ENCODE data around the gene SNPH. TPM values are rescaled to one million over a fixed set of nuclear protein-coding genes. Genes with fewer than 3 reads are reported as not detected.

SNPH gene
- total RNA-seq, 1 experiment from 2014 or later = 5.4 TPM

DNA sequence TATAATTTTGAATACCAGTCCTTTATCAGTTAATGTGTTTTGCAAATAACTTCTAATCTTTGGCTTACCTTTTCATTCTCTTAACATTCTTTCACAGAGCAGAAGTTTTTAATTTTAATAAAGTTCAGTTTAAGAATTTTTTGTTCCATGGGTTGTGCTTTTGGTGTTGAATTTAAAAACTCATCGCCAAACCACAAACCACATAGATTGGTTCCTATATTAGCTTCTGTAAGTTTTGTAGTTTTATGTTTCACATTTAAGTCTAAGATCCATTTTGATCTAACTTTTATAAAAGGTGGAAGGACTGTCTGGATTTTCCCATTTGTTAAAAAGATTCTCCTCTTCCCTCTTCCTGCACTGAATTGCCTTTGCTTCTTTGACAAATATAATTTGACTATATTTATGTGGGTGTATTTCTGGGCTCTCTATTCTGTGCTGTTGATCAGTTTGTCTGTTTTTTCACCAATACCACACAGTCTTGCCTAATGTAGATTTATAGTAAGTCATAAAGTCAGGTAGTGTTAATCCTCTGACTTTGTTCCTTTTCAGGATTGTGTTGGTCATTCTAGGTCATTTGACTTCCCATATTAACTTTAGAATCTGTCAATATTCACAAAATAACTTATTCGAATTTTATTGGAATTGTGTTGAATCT is 80.3 kb downstream of the SNPH start:
- Histone ChIP-seq H3K36me3 (no peaks in the 10 kb centered on the region; the same call in 1 of the 2 replicates), H3K9me3 (replicated peaks) (0 out of 2 replicates have a peak, but pooled peaks cover 2% of the 10 kb centered on the region), H3K27me3 (replicated peaks) (no peaks in the 10 kb centered on the region), H3K4me1 (replicated peaks) (peaks cover 29% of the 10 kb centered on the region), H3K4me3 (no peak overlapping the region), H3K27ac (no peak overlapping the region)
- DNase-seq (ENCODE audit: low read depth in 1 of 2, low spot score in 2 of 2) = no peak

- Histone ChIP-seq H3K27ac (no peak overlapping the region), H3K9me3 (replicated peaks) (no peaks in the 10 kb centered on the region), H3K4me3 (no peak overlapping the region), H3K27me3 (replicated peaks) (no peaks in the 10 kb centered on the region), H3K4me1 (replicated peaks) (peaks cover 8% of the 10 kb centered on the region), H3K36me3 (peaks cover 22% of the 10 kb centered on the region)
- DNase-seq (ENCODE audit: low read depth in 1 of 2, low spot score in 2 of 2) = no peak
These were observed 87.9 kb downstream of the SNPH start for GRCh38 chr20:1353956-1354355.

DNA sequence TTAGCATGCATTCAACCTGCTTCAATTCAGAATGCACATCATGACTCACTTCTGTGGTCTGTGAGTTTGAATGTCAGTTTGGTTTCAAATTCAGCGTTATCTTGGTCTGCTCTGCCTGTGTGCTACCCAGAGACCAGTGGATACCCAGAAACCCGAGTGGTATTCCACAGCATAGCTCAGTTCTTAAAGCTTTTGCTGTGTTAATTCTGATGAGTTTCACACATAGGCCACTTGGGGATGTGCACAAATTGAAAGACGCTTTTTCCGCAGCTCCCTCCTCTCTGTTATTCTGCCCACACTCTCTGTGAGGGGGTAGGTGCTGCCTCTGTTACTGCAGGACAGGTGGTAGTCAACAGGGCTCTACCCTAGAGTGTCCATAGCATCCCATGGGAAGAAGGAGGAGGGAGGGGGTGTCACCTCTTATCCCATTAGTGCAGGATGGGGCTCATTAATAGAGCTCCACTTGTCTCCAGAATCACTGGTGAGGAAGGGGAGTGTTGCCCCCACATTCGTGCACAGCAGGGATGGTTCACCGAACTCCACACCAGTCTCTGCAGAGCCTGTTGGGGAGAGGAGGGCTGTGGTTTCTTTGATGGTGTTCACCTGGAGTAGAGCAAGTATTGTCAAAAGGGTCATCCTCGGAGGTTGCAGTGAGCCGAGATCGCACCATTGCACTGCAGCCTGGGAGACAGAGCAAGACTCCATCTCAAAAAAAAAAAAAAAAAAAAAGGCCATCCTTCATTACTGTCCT is 92.0 kb downstream of the SNPH start:
- peaks cover 8% of the 10 kb centered on the region for H3K4me1 ChIP-seq (replicated peaks)
- no peaks in the 10 kb centered on the region for H3K27me3 ChIP-seq (replicated peaks)
- no peak for DNase-seq (ENCODE audit: low read depth in 1 of 2, low spot score in 2 of 2)
- no peaks in the 10 kb centered on the region for H3K9me3 ChIP-seq (replicated peaks)
- no peak overlapping the region for H3K4me3 ChIP-seq
- no peak overlapping the region for H3K27ac ChIP-seq
- H3K36me3 ChIP-seq = peaks cover 40% of the 10 kb centered on the region

Other genes starting within 250 kb of the SNPH start
- 81.0 and 130 TPM in 2 replicates for gene PSMF1, start 147.7 kb upstream of the SNPH start, total RNA-seq (2014; rRNA removed; shearing (Covaris generic))
- gene TMEM74B, start 81.3 kb upstream of the SNPH start, total RNA-seq (2014; rRNA removed; shearing (Covaris generic)) = not detected in 2 replicates
- gene C20orf202, start 62.8 kb upstream of the SNPH start, total RNA-seq (2014; rRNA removed; shearing (Covaris generic)) = not detected in 2 replicates
- 0.19 and 0.29 TPM in 2 replicates for gene RAD21L1, start 40.2 kb upstream of the SNPH start, total RNA-seq (2014; rRNA removed; shearing (Covaris generic))
- gene SDCBP2, start 62.8 kb downstream of the SNPH start, total RNA-seq (2014; rRNA removed; shearing (Covaris generic)) = 1.2 and 1.4 TPM in 2 replicates
- gene FKBP1A, start 126.8 kb downstream of the SNPH start, total RNA-seq (2014; rRNA removed; shearing (Covaris generic)) = 75.3 and 98.6 TPM in 2 replicates
- gene NSFL1C, start 200.6 kb downstream of the SNPH start, total RNA-seq (2014; rRNA removed; shearing (Covaris generic)) = 42.6 and 57.3 TPM in 2 replicates
- gene SIRPB2, start 225.1 kb downstream of the SNPH start, total RNA-seq (2014; rRNA removed; shearing (Covaris generic)) = not detected in 2 replicates